H1 (cell line): Measurements from ENCODE around the gene WASF1. TPM values are rescaled to one million over a fixed set of nuclear protein-coding genes. Genes with fewer than 3 reads are reported as not detected.

Experiments
- CTCF ChIA-PET: fragments of 300-600 bp; sonication (Branson Sonifier 250); formaldehyde crosslinking; loops from one replicate; lab custom pipeline; 2021; ENCODE audit not compliant: partially characterized antibody; lab: Charles Lee
- POLR2A ChIA-PET: fragments of 300-600 bp; sonication (Branson Sonifier 250); formaldehyde crosslinking; loops from one replicate; lab custom pipeline; 2021; ENCODE audit warnings: inconsistent platforms; ENCODE audit not compliant: partially characterized antibody; lab: Charles Lee
- DNase-seq, 2 experiments: peaks; one replicate each; pipeline versions ENCODE4 v3.0.0 to v3.0.0-alpha.2; 2010 to 2022; ENCODE audit warnings: low spot score in 2 of 2, low read depth in 1 of 2, mixed read lengths in 1 of 2
- FAIRE-seq: peaks from 2 replicates; lab custom pipeline; 2011; peaks lifted over from hg19 to GRCh38; lab: Jason Lieb, UNC
- H2AFZ ChIP-seq: 2 replicates; pipeline ENCODE4 v1.8.1; 2012; ENCODE audit warnings: low read length, inconsistent platforms
- H2AK5ac ChIP-seq: 2 replicates; pipeline ENCODE4 v1.6.1; 2013; ENCODE audit warnings: low read depth, low read length
- H2BK120ac ChIP-seq: replicated peaks from 2 replicates; pipeline ENCODE3; 2013; ENCODE audit warnings: low read depth, low read length, inconsistent platforms
- H2BK12ac ChIP-seq: 2 replicates; pipeline ENCODE4 v1.6.1; 2013; ENCODE audit warnings: low read depth, low read length
- H2BK15ac ChIP-seq: 2 replicates; pipeline ENCODE4 v1.6.1; 2013; ENCODE audit warnings: low read length
- H2BK20ac ChIP-seq: 2 replicates; pipeline ENCODE4 v1.6.1; 2013; ENCODE audit warnings: low read length
- H2BK5ac ChIP-seq: 2 replicates; pipeline ENCODE4 v1.6.1; 2013; ENCODE audit warnings: low read depth, low read length
- H3K14ac ChIP-seq: 2 replicates; pipeline ENCODE4 v1.6.1; 2013; ENCODE audit warnings: inconsistent platforms; ENCODE audit not compliant: insufficient read length
- H3K18ac ChIP-seq: 2 replicates; pipeline ENCODE4 v1.6.1; 2013; ENCODE audit warnings: low read length; ENCODE audit errors: extremely low read depth
- H3K23ac ChIP-seq: 2 replicates; pipeline ENCODE4 v1.6.1; 2013; ENCODE audit warnings: inconsistent platforms; ENCODE audit not compliant: insufficient read length
- H3K23me2 ChIP-seq: 2 replicates; pipeline ENCODE4 v1.6.1; 2013; ENCODE audit warnings: low read depth, low read length
- H3K27ac ChIP-seq: 2 replicates; pipeline ENCODE4 v1.6.1; 2011; ENCODE audit warnings: low read depth, low read length, inconsistent platforms
- H3K27me3 ChIP-seq, 4 experiments: replicated peaks in 1 of 4; 1 replicate in 1 of 4; 2 replicates in 3 of 4; pipeline versions ENCODE4 v1.6.1 to v1.8.1; 2011 to 2013; ENCODE audit warnings: low read length in 3 of 4, mild to moderate bottlenecking in 3 of 4, inconsistent platforms in 2 of 4, mixed read lengths in 2 of 4, moderate library complexity in 1 of 4; ENCODE audit not compliant: control insufficient read depth in 3 of 4, insufficient read depth in 3 of 4; ENCODE audit errors: extremely low read depth in 1 of 4
- H3K36me3 ChIP-seq, 4 experiments: 2 replicates each; pipeline versions ENCODE4 v1.6.1 to v1.8.1; 2011 to 2013; ENCODE audit warnings: mild to moderate bottlenecking in 4 of 4, low read length in 3 of 4, moderate library complexity in 2 of 4, control low read depth in 1 of 4, inconsistent platforms in 1 of 4; ENCODE audit not compliant: insufficient read depth in 4 of 4, control insufficient read depth in 2 of 4
- H3K4ac ChIP-seq: replicated peaks from 2 replicates; pipeline ENCODE3; 2013; ENCODE audit warnings: low read length, low read depth, mixed read lengths, inconsistent platforms; ENCODE audit not compliant: insufficient read length
- H3K4me1 ChIP-seq, 4 experiments: replicated peaks in 1 of 4; 1 replicate in 1 of 4; 2 replicates in 3 of 4; pipeline versions ENCODE4 v1.6.1 to v1.8.1; 2011 to 2013; ENCODE audit warnings: low read length in 3 of 4, inconsistent platforms in 2 of 4, mixed read lengths in 1 of 4; ENCODE audit not compliant: insufficient read depth in 4 of 4, control insufficient read depth in 3 of 4
- H3K4me2 ChIP-seq, 2 experiments: 2 replicates each; pipeline versions ENCODE4 v1.6.1 to v1.8.1; 2011 to 2013; ENCODE audit warnings: low read depth in 2 of 2, low read length in 2 of 2, control low read depth in 1 of 2, inconsistent platforms in 1 of 2, mild to moderate bottlenecking in 1 of 2; ENCODE audit not compliant: insufficient read depth in 1 of 2
- H3K4me3 ChIP-seq, 4 experiments: fragments of 200-600, 300-600 bp in 1 of 4; sonication (generic), shearing (Covaris generic), sonication (Bioruptor Twin) in 1 of 4; 2 replicates each; pipeline versions ENCODE4 v1.5.1 to v1.8.1; 2011 to 2016; ENCODE audit warnings: low read length in 4 of 4, low read depth in 3 of 4, control low read depth in 2 of 4, inconsistent platforms in 2 of 4, mild to moderate bottlenecking in 2 of 4, mixed read lengths in 1 of 4, moderate library complexity in 1 of 4; ENCODE audit not compliant: insufficient read depth in 2 of 4; ENCODE audit errors: extremely low read depth in 1 of 4
- H3K56ac ChIP-seq: replicated peaks from 2 replicates; pipeline ENCODE3; 2013; ENCODE audit warnings: low read depth, mild to moderate bottlenecking, mixed read lengths, low read length, inconsistent platforms; ENCODE audit not compliant: insufficient read length
- H3K79me1 ChIP-seq: 2 replicates; pipeline ENCODE4 v1.6.1; 2013; ENCODE audit warnings: low read depth, low read length, control low read depth
- H3K79me2 ChIP-seq, 2 experiments: 2 replicates each; pipeline versions ENCODE4 v1.6.1 to v1.8.1; 2012 to 2013; ENCODE audit warnings: low read length in 2 of 2, mild to moderate bottlenecking in 2 of 2, inconsistent platforms in 1 of 2; ENCODE audit not compliant: insufficient read depth in 2 of 2, control insufficient read depth in 1 of 2
- H3K9ac ChIP-seq, 4 experiments: replicated peaks in 1 of 4; 1 replicate in 1 of 4; 2 replicates in 3 of 4; pipeline versions ENCODE4 v1.6.1 to v1.8.1; 2011 to 2013; ENCODE audit warnings: low read depth in 3 of 4, low read length in 3 of 4, control low read depth in 2 of 4, mild to moderate bottlenecking in 2 of 4, moderate library complexity in 2 of 4, inconsistent platforms in 1 of 4; ENCODE audit errors: extremely low read depth in 1 of 4
- H3K9me3 ChIP-seq, 2 experiments: 2 replicates each; pipeline versions ENCODE4 v1.6.1 to v1.8.1; 2012 to 2013; ENCODE audit warnings: mild to moderate bottlenecking in 2 of 2, moderate library complexity in 2 of 2, control low read depth in 1 of 2, inconsistent platforms in 1 of 2, low read depth in 1 of 2, low read length in 1 of 2, mixed read lengths in 1 of 2; ENCODE audit not compliant: insufficient read depth in 2 of 2
- H4K20me1 ChIP-seq, 2 experiments: replicated peaks in 1 of 2; 2 replicates each; pipeline versions ENCODE3 to v1.8.1; 2011 to 2013; ENCODE audit warnings: inconsistent platforms in 2 of 2, low read length in 2 of 2, mild to moderate bottlenecking in 1 of 2; ENCODE audit not compliant: insufficient read depth in 2 of 2, control insufficient read depth in 1 of 2
- H4K5ac ChIP-seq: 2 replicates; pipeline ENCODE4 v1.6.1; 2013; ENCODE audit warnings: low read length, low read depth, mixed read lengths, inconsistent platforms; ENCODE audit not compliant: insufficient read length
- H4K8ac ChIP-seq: 2 replicates; pipeline ENCODE4 v1.8.0; 2013; ENCODE audit warnings: mild to moderate bottlenecking, moderate library complexity, low read length, inconsistent platforms; ENCODE audit not compliant: insufficient read depth; ENCODE audit errors: extremely low read depth
- H4K91ac ChIP-seq: replicated peaks from 2 replicates; pipeline ENCODE3; 2013; ENCODE audit warnings: low read length, mixed read lengths, inconsistent platforms; ENCODE audit not compliant: insufficient read length
- ASH2L ChIP-seq: fragments of 200-600, 300-600 bp; sonication (generic); IDR thresholded peaks from one replicate; pipeline ENCODE4 v1.7.1; 2017; ENCODE audit warnings: low read length
- CBX5 ChIP-seq: fragments of 300-800, 300-1000 bp; sonication (generic); IDR thresholded peaks from 2 replicates; pipeline ENCODE4 v1.7.1; 2016; ENCODE audit warnings: antibody characterized with exemption, low read length, low read depth
- CREB1 ChIP-seq: IDR thresholded peaks from 2 replicates; pipeline ENCODE4 v1.6.1; 2012; ENCODE audit warnings: inconsistent platforms
- EZH2 ChIP-seq: fragments of 200-600 bp; sonication (generic); IDR thresholded peaks from 2 replicates; pipeline ENCODE4 v1.7.1; 2012; ENCODE audit warnings: low read depth, mild to moderate bottlenecking, moderate library complexity, low read length, inconsistent platforms; ENCODE audit not compliant: severe bottlenecking
- HDAC6 ChIP-seq: IDR thresholded peaks from one replicate; pipeline ENCODE4 v1.7.1; 2012; ENCODE audit warnings: low read depth, mild to moderate bottlenecking, inconsistent platforms, low read length, moderate library complexity
- PHF8 ChIP-seq: fragments of 200-600 bp; sonication (generic); conservative IDR thresholded peaks from 2 replicates; pipeline ENCODE4 v1.7.1; 2012; ENCODE audit warnings: low read depth, mild to moderate bottlenecking, inconsistent platforms, low read length, moderate library complexity
- POU5F1 ChIP-seq: IDR thresholded peaks from 2 replicates; pipeline ENCODE4 v1.6.1; 2011; ENCODE audit warnings: low read depth, mild to moderate bottlenecking, low read length, moderate library complexity
- SP2 ChIP-seq: IDR thresholded peaks from 2 replicates; pipeline ENCODE4 v1.6.1; 2012; ENCODE audit warnings: mild to moderate bottlenecking, low read length, inconsistent platforms
- SP4 ChIP-seq: IDR thresholded peaks from 2 replicates; pipeline ENCODE4 v1.6.1; 2012; ENCODE audit warnings: low read length, inconsistent platforms
- ZNF274 ChIP-seq: IDR thresholded peaks from 2 replicates; pipeline ENCODE4 v1.7.0; 2012; ENCODE audit warnings: low read length, borderline replicate concordance; ENCODE audit errors: extremely low read depth
- WGBS, 2 experiments: shearing (Covaris generic) in 1 of 2; methylation state at CpG; one replicate each; pipeline versions ENCODE4 v1.1.6 to v1.1.7; 2013 to 2015; ENCODE audit warnings: low lambda C conversion rate in 2 of 2, mixed read lengths in 2 of 2, inconsistent platforms in 1 of 2, low coverage in 1 of 2, missing lambda C conversion rate in 1 of 2; ENCODE audit not compliant: insufficient replicate concordance in 2 of 2, insufficient coverage in 1 of 2, insufficient read length in 1 of 2; ENCODE audit errors: extremely low coverage in 1 of 2, missing lambda C conversion rate in 1 of 2; 5-methylcytosine and 5-hydroxymethylcytosine counted together
- polyA plus RNA-seq, 7 experiments: library from polyadenylated mRNA; depleted of rRNA in 3 of 7; stranded (reverse) in 5 of 7; unstranded in 2 of 7; fragments of >200 nt in 5 of 7; fragments of 200-250 nt in 2 of 7; gene quantifications; 1 replicate in 5 of 7; 2 replicates in 1 of 7; 4 replicates in 1 of 7; pipeline versions ENCODE4 v1.2.1 to v1.2.3, GENCODE V29; 2011 to 2013; ENCODE audit warnings: missing spikeins in 2 of 7, mixed read lengths in 2 of 7
- total RNA-seq: library from RNA; stranded (reverse); fragmentation: NEBNext Ultra II Directional; extraction: Animal tissue kit (Norgen Biotek cat#: 25700); gene quantifications from 2 replicates; pipeline ENCODE4 v1.2.1, GENCODE V29; 2021
- TF ChIP-seq, protein P1 (sequence below): IDR thresholded peaks from 2 replicates; pipeline ENCODE4 v1.6.1; 2011; ENCODE audit warnings: low read length, improper control_type of control experiment
- TF ChIP-seq, protein P2 (sequence below): IDR thresholded peaks from 2 replicates; pipeline ENCODE4 v1.6.1; 2012; ENCODE audit warnings: inconsistent platforms

WASF1 gene
- total and polyA plus RNA-seq, 2 of the 8 experiments (the other 6 are each of a cell fraction or from before 2014, with no cell fraction given) = 37.6 to 39.9 TPM

DNA sequence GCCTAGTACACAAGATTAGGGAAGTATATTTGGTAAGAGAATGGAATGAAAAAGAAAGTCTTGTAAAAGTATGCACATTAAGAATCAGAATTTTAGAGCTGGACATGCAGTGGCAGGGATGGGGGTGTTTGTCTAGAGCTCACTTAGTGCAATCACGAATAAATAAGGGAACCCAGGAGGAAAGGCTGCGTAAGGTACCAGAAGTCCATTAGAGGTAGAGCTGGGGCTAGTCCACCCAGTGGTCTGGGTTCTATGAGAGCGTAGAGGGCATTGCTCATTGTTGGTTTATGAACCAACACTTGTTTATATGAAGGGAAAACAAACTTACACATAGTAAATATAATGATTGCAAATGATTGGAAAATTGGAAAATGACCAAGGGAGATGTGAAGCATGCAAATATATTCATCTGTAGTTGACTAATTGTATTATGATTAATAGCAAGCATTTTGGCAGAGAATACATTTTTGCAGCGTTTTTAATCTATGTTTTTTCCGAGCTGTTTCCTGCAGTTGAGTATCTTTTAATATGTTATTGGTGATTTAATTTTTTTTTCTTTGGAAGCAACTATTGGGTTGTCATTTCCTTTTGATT lies 3.9 kb upstream of the WASF1 start:
- H2BK12ac ChIP-seq = no peak overlapping the region
- H2BK20ac ChIP-seq = no peak overlapping the region
- no peak for FAIRE-seq
- no peak overlapping the region for H2AFZ ChIP-seq
- no peaks in the 10 kb centered on the region for H3K9me3 ChIP-seq
- H3K23ac ChIP-seq = no peak overlapping the region
- H3K36me3 ChIP-seq = no peaks in the 10 kb centered on the region
- ChIA-PET POLR2A (no interaction called here), CTCF (no interaction called here)
- no peak overlapping the region for H3K56ac ChIP-seq
- peaks cover 7% of the 10 kb centered on the region; the same call in 1 of the 2 replicates for H3K23me2 ChIP-seq
- no peak overlapping the region for H2BK120ac ChIP-seq
- H3K9ac ChIP-seq = no peak overlapping the region
- TF ChIP-seq CBX5 (no peak), EZH2 (no peak), ASH2L (no peak), PHF8 (no peak), HDAC6 (no peak), SP2 (no peak), ZNF274 (no peak), POU5F1 (no peak), CREB1 (no peak), SP4 (no peak)
- TF ChIP-seq, protein P1, sequence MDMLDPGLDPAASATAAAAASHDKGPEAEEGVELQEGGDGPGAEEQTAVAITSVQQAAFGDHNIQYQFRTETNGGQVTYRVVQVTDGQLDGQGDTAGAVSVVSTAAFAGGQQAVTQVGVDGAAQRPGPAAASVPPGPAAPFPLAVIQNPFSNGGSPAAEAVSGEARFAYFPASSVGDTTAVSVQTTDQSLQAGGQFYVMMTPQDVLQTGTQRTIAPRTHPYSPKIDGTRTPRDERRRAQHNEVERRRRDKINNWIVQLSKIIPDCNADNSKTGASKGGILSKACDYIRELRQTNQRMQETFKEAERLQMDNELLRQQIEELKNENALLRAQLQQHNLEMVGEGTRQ = no peak
- TF ChIP-seq, protein P2, sequence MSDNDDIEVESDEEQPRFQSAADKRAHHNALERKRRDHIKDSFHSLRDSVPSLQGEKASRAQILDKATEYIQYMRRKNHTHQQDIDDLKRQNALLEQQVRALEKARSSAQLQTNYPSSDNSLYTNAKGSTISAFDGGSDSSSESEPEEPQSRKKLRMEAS = no peak
- no peak overlapping the region for H3K18ac ChIP-seq
- no peak overlapping the region for H2BK5ac ChIP-seq
- peaks cover 6% of the 10 kb centered on the region; the same call in 1 of the 2 replicates for H3K79me1 ChIP-seq
- H3K4me1 ChIP-seq = peaks cover 0 to 2% (median 0%) of the 10 kb centered on the region in 4 experiments; a peak in 2 of 7 replicates
- H4K20me1 ChIP-seq = no peaks in the 10 kb centered on the region
- H3K4me2 ChIP-seq = no peak overlapping the region
- 83% methylated on average over 5 of the region's 5 CpGs; no CpG with 5 or more reads in 1 of the 2 experiments for WGBS, 2 experiments
- no peak overlapping the region for H3K27ac ChIP-seq
- no peak overlapping the region for H4K91ac ChIP-seq
- no peak overlapping the region for H3K4ac ChIP-seq
- H3K14ac ChIP-seq = no peak overlapping the region
- H2AK5ac ChIP-seq = no peak overlapping the region
- H3K4me3 ChIP-seq = no peak overlapping the region
- peaks cover 21 to 84% of the 10 kb centered on the region in 2 experiments for H3K79me2 ChIP-seq
- H2BK15ac ChIP-seq = no peak overlapping the region
- H4K5ac ChIP-seq = no peak overlapping the region
- no peak overlapping the region for H4K8ac ChIP-seq
- H3K27me3 ChIP-seq = no peaks in the 10 kb centered on the region
- no peak for DNase-seq
